Activated CD4-positive, alpha-beta T cell treated with anti-CD3 and anti-CD28 coated beads for 4 hours (primary cell): ENCODE data around the gene OR4D2.
"Not testable (repeated sequence)": the region's sequence is repeated elsewhere in the genome, so short reads cannot be mapped to it uniquely, and the experiment has no call there.

ENCODE experiments used
- DNase-seq, 2 donors: peaks; one replicate each; pipeline ENCODE4 v3.0.0-alpha.2; 2020

Gene OR4D2

DNA sequence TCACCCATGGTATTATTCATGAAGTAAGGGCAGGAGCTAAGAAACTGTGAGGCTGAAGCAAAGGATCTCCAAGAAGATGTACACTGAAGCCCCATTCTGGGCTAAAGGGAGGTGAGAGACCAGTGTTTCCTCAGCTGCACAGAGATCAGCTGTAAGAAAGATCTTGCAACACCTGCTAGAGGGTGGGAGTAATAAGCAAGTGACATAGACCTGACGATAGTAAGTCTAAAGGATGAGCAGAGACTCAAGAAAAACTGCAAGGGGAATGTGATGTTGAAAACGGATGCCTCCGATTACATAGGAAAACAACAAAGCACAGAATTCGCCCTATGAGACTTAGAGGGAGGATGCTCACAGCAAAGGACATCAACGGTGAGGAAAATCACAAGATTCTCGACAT lies at the start of gene OR4D2:
Gene OR4D2, plus strand, starts transcription at position 301 of the 400 bp plus-strand sequence. CDS start 2,674 bp downstream, outside the sequence.
- DNase-seq: no peak

DNA sequence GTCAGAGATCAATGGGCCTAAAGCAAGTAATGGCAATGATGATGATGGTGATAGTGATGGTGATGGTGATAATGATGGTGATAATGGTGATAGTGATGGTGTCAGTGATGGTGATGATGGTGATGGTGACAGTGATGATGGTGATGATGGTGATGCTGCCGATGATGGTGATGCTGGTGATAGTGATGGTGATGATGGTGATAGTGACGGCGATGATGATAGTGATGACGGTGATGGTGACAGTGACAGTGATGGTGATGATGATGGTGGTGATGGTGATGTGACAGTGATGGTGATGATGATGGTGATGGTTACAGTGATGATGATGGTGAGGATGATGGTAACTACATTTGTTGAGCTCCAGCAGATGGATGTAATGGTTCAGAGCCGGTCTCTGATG lies 49.4 kb upstream of the OR4D2 start:
- DNase-seq: no peak

- no peak for DNase-seq
Observed at GRCh38 chr17:58119491-58119890, 47.3 kb upstream of the OR4D2 start.

- peak; percentile 40 to 43 for DNase-seq
Observed at GRCh38 chr17:58120195-58120822, 46.5 kb upstream of the OR4D2 start.

GRCh38 chr17:58121925-58122324 lies 44.9 kb upstream of the OR4D2 start:
- DNase-seq: peak; percentile 13 to 22

- no peak for DNase-seq
Observed at GRCh38 chr17:58127846-58128245, 38.9 kb upstream of the OR4D2 start.

DNA sequence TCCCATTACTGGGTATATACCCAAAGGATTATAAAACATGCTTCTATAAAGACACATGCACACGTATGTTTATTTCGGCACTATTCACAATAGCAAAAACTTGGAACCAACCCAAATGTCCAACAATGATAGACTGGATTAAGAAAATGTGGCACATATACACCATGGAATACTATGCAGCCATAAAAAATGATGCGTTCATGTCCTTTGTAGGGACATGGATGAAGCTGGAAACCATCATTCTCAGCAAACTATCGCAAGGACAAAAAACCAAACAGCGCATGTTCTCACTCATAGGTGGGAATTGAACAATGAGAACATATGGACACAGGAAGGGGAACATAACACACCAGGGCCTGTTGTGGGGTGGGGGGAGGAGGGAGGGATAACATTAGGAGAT lies 34.1 kb upstream of the OR4D2 start:
- not testable (repeated sequence) for DNase-seq

DNA sequence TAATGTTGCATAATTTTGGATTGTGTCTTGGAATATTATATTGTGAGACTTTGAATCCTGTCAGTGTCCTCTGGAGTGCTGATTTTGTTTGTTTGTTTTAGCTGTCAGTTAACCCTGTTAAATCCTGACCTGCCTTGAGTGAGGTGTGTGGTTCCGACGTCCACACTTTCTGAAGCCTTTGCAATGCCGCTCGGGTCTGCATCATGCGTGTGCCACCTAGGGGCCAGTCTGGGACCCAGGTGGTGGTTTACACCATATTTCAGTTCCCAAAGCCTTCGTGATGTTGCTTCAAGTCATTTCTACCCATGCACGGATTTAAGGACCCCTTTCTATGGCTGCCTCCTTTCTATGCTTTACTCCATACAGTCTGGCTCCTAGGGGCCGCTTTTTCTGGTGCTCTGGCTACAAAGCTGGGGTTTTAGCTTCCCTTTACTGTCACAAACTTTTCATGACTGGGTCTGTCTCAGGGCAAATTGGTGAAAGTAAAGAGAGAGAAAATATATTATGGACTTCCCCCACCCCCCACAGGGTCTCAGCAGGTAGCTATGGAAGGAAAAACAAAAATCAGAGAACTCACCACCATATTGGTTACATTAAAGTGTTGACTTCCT lies 30.0 kb upstream of the OR4D2 start:
- DNase-seq: no peak

DNA sequence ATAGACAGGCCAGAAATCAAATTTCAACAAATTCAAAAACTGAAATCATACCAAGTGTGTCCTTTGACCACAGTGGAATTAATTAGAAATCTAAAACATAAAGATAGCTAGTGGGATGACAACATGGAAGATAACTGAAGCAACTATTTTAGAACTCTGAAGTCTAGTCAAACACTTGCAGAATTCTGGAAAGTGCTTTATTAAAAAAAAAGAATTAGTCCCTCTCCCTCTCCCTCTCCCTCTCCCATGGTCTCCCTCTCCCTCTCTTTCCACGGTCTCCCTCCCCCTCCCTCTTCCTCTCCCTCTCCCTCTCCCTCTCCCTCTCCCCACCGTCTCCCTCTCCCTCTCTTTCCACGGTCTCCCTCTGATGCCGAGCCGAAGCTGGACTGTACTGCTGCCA lies 25.3 kb upstream of the OR4D2 start:
- DNase-seq: no peak

DNA sequence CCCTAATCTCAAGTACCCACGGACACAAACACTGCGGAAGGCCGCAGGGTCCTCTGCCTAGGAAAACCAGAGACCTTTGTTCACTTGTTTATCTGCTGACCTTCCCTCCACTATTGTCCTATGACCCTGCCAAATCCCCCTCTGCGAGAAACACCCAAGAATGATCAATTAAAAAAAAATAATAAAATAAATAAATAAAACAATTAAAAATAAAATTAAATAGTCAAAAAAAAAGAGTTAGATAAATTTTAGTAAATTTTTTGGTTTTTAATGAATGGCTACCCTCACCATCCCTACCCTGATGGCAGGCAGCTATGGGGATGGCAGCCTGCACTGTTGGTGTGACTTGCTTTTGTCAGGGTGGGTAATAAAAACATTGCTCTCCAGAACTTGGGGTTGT lies 23.4 kb upstream of the OR4D2 start:
- DNase-seq: not testable (repeated sequence)

- no peak for DNase-seq
Observed at GRCh38 chr17:58144801-58145200, 22.0 kb upstream of the OR4D2 start.

- DNase-seq: no peak
Observed at GRCh38 chr17:58147930-58148434, 18.8 kb upstream of the OR4D2 start, which contains the start of gene OR4D1. OR4D1 (plus strand) TSS chr17:58148384; CDS start chr17:58155154, 6,770 bp downstream.

- DNase-seq: no peak
Observed at GRCh38 chr17:58148609-58149008, 18.2 kb upstream of the OR4D2 start.

- no peak for DNase-seq
Observed at GRCh38 chr17:58150394-58150793, 16.4 kb upstream of the OR4D2 start.

- peak; percentile 37 to 48 for DNase-seq
Observed at GRCh38 chr17:58153046-58153445, 13.7 kb upstream of the OR4D2 start.

- no peak for DNase-seq
Observed at GRCh38 chr17:58153671-58154070, 13.1 kb upstream of the OR4D2 start.

GRCh38 chr17:58156839-58157803 lies 9.7 kb upstream of the OR4D2 start:
- peak; percentile 33 to 44 for DNase-seq

DNA sequence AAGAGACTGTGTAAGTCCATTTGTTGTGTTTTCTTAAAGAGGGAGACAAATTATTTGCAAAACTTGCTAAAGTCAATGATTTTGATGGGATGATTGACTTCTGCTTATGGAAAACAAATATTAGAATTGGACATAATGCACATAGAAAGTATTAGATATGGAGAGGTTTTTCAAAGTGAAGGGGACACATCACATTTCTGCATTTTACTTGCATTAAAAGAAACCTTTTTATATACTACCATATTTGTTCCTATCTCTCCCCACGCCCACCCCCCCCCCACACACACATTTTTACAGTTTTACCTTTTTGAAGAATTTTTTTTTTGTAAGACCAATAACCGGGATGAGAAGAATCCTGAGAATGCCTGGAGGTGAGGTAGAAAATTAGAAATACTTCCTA lies 8.6 kb upstream of the OR4D2 start:
- no peak for DNase-seq

DNA sequence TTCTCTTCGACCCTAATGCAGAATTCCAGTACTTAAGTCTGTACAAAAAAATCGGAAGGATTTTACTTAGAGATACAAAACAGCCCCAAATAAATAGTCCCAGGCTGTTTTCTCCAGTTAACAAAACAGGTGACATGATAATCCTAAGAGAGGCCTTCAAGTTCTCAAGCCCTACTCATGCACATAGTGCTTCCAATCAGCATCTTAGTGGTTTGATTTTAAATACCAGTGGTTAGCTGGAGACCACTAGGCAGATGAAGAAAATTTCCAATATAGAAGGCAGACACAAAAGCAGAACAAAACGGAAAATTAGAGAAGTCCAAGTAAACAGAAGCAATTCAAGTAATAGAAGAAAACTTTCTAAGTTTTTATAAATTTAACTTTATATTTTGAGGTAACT lies 5.2 kb upstream of the OR4D2 start:
- no peak for DNase-seq

- no peak for DNase-seq
Observed at GRCh38 chr17:58165981-58166380, 801 bp upstream of the OR4D2 start.

GRCh38 chr17:58170622-58171021 lies 3.8 kb downstream of the OR4D2 start:
- no peak for DNase-seq

DNA sequence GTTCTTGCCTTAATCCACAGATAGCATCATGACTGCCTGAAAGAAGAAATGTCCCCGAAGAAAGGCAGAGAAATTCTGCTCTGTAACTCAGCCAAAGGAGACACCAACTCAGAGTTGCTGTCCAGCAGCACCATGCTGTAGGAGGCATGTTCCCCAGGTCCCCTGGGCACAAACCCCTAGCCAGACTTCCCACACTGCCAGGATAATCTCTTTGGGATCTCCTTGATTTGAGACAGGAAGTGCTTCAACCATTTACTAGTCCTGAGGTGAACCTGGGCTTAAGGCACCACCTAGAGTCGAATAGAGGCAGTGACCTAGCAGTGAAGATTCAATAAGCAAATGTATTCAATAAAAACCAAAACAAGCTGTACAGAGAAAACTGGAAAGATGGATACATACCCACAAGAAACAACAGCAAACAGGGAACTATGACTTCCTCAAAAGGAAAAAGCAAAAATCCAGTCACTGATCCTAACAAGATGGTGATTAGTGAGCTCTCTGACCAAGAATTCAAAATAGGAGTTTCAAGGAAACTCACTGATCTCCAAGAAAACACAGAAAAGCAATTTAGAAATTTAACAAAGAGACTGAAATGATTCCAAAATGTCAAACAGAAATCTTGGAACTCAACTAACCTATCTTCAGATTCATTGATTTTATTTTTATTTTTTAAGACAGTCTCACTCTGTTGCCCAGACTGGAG lies 5.7 kb downstream of the OR4D2 start:
- peak; percentile 25 to 26 for DNase-seq

- no peak for DNase-seq
Observed at GRCh38 chr17:58174871-58175270, 8.1 kb downstream of the OR4D2 start.
